CD4-positive, alpha-beta T cell (primary cell): ENCODE results near the gene CSTPP1. TPM values are rescaled to one million over a fixed set of nuclear protein-coding genes. Genes with fewer than 3 reads are reported as not detected.

Experiments
- ATAC-seq: fragments of 200-7000 bp; cut with Tn5 transposase; one replicate; pipeline ENCODE4 v1.10.0; 2022; ENCODE audit warnings: mild to moderate bottlenecking; ENCODE audit not compliant: poor library complexity
- CTCF ChIA-PET: fragments of 350-600 bp; sonication (Branson Sonifier 250); formaldehyde crosslinking; loops from one replicate; lab custom pipeline; 2021; ENCODE audit warnings: antibody characterized with exemption, inconsistent platforms; lab: Charles Lee
- POLR2A ChIA-PET: fragments of 350-600 bp; sonication (Branson Sonifier 250); formaldehyde crosslinking; loops from one replicate; lab custom pipeline; 2021; ENCODE audit warnings: antibody characterized with exemption, inconsistent platforms; lab: Charles Lee
- DNase-seq, 14 experiments: peaks; one replicate each; pipeline ENCODE4 v3.0.0-alpha.2; 2013 to 2020; ENCODE audit warnings: mixed read lengths in 2 of 14
- H3K27ac ChIP-seq, 2 donors: one replicate each; pipeline versions ENCODE4 v1.5.1 to v1.7.0; 2013; ENCODE audit warnings: low read length in 2 of 2, low read depth in 1 of 2, mild to moderate bottlenecking in 1 of 2
- H3K27me3 ChIP-seq, 2 experiments: 1 replicate in 1 of 2; 2 replicates in 1 of 2; pipeline versions ENCODE4 v1.6.1 to v1.7.0; 2013; ENCODE audit warnings: low read length in 2 of 2, control low read depth in 1 of 2, mild to moderate bottlenecking in 1 of 2, moderate library complexity in 1 of 2; ENCODE audit not compliant: insufficient read depth in 2 of 2, control insufficient read depth in 1 of 2
- H3K36me3 ChIP-seq: one replicate; pipeline ENCODE4 v1.6.1; 2013; ENCODE audit warnings: low read length, control low read depth; ENCODE audit not compliant: insufficient read depth
- H3K4me1 ChIP-seq: one replicate; pipeline ENCODE4 v1.6.1; 2013; ENCODE audit warnings: low read length, control low read depth; ENCODE audit not compliant: insufficient read depth
- H3K4me3 ChIP-seq: one replicate; pipeline ENCODE4 v1.5.1; 2013; ENCODE audit warnings: mild to moderate bottlenecking, low read length, moderate library complexity
- H3K9me3 ChIP-seq, 2 experiments: 1 replicate in 1 of 2; 2 replicates in 1 of 2; pipeline versions ENCODE4 v1.6.1 to v1.7.0; 2013; ENCODE audit warnings: low read length in 2 of 2, mild to moderate bottlenecking in 2 of 2, control low read depth in 1 of 2, moderate library complexity in 1 of 2; ENCODE audit not compliant: control insufficient read depth in 1 of 2, insufficient read depth in 1 of 2
- H3K27ac Mint-ChIP-seq: one replicate; pipeline ENCODE4 v1.8.0; 2020; ENCODE audit warnings: mixed read lengths
- H3K27me3 Mint-ChIP-seq: one replicate; pipeline ENCODE4 v1.8.0; 2021; ENCODE audit warnings: mixed read lengths
- H3K36me3 Mint-ChIP-seq: one replicate; pipeline ENCODE4 v1.8.0; 2021; ENCODE audit warnings: low read depth, mixed read lengths
- H3K4me1 Mint-ChIP-seq: one replicate; pipeline ENCODE4 v1.8.0; 2021; ENCODE audit warnings: low read depth, mixed read lengths
- H3K4me3 Mint-ChIP-seq: one replicate; pipeline ENCODE4 v1.8.0; 2020; ENCODE audit warnings: mild to moderate bottlenecking, mixed read lengths
- H3K9me3 Mint-ChIP-seq: one replicate; pipeline ENCODE4 v1.8.0; 2020; ENCODE audit warnings: mixed read lengths
- intact Hi-C, 2 experiments: fragments of 100-400 bp; cut with DNase I in 1 of 2; cut with micrococcal nuclease in 1 of 2; formaldehyde crosslinking; loops; one replicate each; pipeline versions ENCODE4 v1.15.1 to v1.9.0; 2023 to 2025; cut with DNase I, micrococcal nuclease
- total RNA-seq, 174 experiments: library from RNA in 2 of 174; stranded (reverse) in 2 of 174; gene quantifications; one replicate each; pipeline ENCODE4 v1.2.3 and lab custom pipeline; 2021 to 2026
- TF ChIP-seq, protein P1 (sequence below): fragments of 200-600 bp; IDR thresholded peaks from one replicate; pipeline ENCODE4 v1.8.0; 2022; ENCODE audit warnings: antibody characterized with exemption, mild to moderate bottlenecking

CSTPP1 gene
- total RNA-seq, 2 experiments from 2014 or later = 6.6 to 7.3 TPM

DNA sequence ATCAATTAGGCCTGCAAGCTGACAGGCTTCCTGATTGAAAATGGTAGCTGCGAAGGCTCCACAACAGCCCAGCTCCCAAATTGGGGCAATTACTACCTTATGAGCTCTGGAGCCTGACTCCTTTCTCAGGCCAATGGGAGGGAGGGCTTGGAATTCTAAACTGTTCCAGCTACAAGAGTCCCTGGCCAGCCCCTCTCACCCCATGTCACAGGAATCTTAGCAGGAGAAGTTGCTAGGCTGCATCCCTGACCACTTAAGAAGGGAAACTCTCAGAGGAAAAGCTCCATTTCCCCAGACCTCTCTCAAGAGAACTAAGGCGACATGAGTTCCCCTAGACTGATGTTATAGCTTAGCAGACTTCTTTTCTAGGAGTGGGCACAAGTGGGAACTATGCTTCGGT, 23.1 kb upstream of the CSTPP1 start:
- Histone ChIP-seq H3K4me1 (peaks cover 20% of the 10 kb centered on the region), H3K9me3 (peaks cover 0 to 5% of the 10 kb centered on the region in 2 experiments), H3K27ac (no peak overlapping the region), H3K4me3 (no peak overlapping the region), H3K36me3 (no peaks in the 10 kb centered on the region), H3K27me3 (peaks cover 56 to 67% of the 10 kb centered on the region in 2 experiments)
- no peak overlapping the region for H3K27ac Mint-ChIP-seq
- DNase-seq (no peak), ATAC-seq (no peak)
- no peak overlapping the region for H3K4me3 Mint-ChIP-seq
- ChIA-PET CTCF (interaction anchor here (1.5 kb wide), 1 partner anchor 9 kb away, joined by 3 read pairs; no protein-coding TSS in a partner anchor), POLR2A (no interaction called here)
- H3K4me1 Mint-ChIP-seq = peaks cover 11% of the 10 kb centered on the region
- TF ChIP-seq, protein P1, sequence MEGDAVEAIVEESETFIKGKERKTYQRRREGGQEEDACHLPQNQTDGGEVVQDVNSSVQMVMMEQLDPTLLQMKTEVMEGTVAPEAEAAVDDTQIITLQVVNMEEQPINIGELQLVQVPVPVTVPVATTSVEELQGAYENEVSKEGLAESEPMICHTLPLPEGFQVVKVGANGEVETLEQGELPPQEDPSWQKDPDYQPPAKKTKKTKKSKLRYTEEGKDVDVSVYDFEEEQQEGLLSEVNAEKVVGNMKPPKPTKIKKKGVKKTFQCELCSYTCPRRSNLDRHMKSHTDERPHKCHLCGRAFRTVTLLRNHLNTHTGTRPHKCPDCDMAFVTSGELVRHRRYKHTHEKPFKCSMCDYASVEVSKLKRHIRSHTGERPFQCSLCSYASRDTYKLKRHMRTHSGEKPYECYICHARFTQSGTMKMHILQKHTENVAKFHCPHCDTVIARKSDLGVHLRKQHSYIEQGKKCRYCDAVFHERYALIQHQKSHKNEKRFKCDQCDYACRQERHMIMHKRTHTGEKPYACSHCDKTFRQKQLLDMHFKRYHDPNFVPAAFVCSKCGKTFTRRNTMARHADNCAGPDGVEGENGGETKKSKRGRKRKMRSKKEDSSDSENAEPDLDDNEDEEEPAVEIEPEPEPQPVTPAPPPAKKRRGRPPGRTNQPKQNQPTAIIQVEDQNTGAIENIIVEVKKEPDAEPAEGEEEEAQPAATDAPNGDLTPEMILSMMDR = no peak
- H3K27me3 Mint-ChIP-seq = peaks cover 82% of the 10 kb centered on the region
- intact Hi-C loops = no loop called here
- no peaks in the 10 kb centered on the region for H3K36me3 Mint-ChIP-seq
- H3K9me3 Mint-ChIP-seq = no peaks in the 10 kb centered on the region

DNA sequence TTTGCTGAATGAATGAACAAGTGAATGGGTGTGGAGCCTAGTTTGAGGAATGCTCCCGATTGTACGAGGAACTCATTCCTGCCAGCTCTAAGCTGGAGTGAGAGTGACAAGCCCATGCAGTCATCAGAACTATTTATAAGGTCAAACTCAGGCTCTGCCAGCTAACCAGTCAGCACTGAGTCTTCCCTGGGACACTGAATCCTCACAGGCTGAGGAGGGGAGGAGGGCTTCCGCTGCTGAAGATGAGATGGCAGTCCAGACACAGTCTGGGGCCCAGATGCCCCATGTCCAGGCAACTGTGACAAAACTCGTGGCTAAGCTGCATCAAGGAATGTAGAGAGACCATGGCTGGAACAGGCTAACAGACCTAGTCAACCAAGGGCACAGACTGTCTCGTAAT, 22.2 kb upstream of the CSTPP1 start:
- no peak for ATAC-seq
- CTCF ChIA-PET = interaction anchor here (1.3 kb wide), 1 partner anchor 37 kb away, joined by 3 read pairs; no protein-coding TSS in a partner anchor
- H3K9me3 Mint-ChIP-seq = no peaks in the 10 kb centered on the region
- Histone ChIP-seq H3K27me3 (peaks cover 64 to 76% of the 10 kb centered on the region in 2 experiments), H3K4me1 (peaks cover 28% of the 10 kb centered on the region), H3K4me3 (no peak overlapping the region), H3K36me3 (no peaks in the 10 kb centered on the region), H3K9me3 (peaks cover 0 to 5% of the 10 kb centered on the region in 2 experiments), H3K27ac (no peak overlapping the region)
- H3K27me3 Mint-ChIP-seq = peaks cover 84% of the 10 kb centered on the region
- intact Hi-C loops = no loop called here
- TF ChIP-seq, protein P1 = no peak
- H3K4me1 Mint-ChIP-seq = peaks cover 19% of the 10 kb centered on the region
- no peaks in the 10 kb centered on the region for H3K36me3 Mint-ChIP-seq
- DNase-seq = no peak
- no peak overlapping the region for H3K27ac Mint-ChIP-seq
- POLR2A ChIA-PET = no interaction called here
- H3K4me3 Mint-ChIP-seq = no peak overlapping the region

GRCh38 chr11:46914910-46915309, 21.7 kb upstream of the CSTPP1 start:
- no peak for ATAC-seq
- no peaks in the 10 kb centered on the region for H3K36me3 ChIP-seq
- H3K9me3 ChIP-seq = peaks cover 0 to 5% of the 10 kb centered on the region in 2 experiments
- no peak for DNase-seq
- H3K27me3 ChIP-seq = peaks cover 65 to 79% of the 10 kb centered on the region in 2 experiments
- no peak overlapping the region for H3K4me3 ChIP-seq
- TF ChIP-seq, protein P1 = no peak
- no peak overlapping the region for H3K27ac ChIP-seq
- H3K27me3 Mint-ChIP-seq = peaks cover 87% of the 10 kb centered on the region
- peaks cover 24% of the 10 kb centered on the region for H3K4me1 Mint-ChIP-seq
- H3K4me1 ChIP-seq = peaks cover 28% of the 10 kb centered on the region
- H3K36me3 Mint-ChIP-seq = no peaks in the 10 kb centered on the region
- intact Hi-C loops = no loop called here
- ChIA-PET POLR2A (no interaction called here), CTCF (interaction anchor here (1.3 kb wide), 1 partner anchor 37 kb away, joined by 3 read pairs; no protein-coding TSS in a partner anchor)
- H3K9me3 Mint-ChIP-seq = no peaks in the 10 kb centered on the region
- no peak overlapping the region for H3K27ac Mint-ChIP-seq
- H3K4me3 Mint-ChIP-seq = no peak overlapping the region
